OCI-LY7 (cell line): Measurements from ENCODE around the gene TCF12. TPM values are rescaled to one million over a fixed set of nuclear protein-coding genes. Genes with fewer than 3 reads are reported as not detected.

Experiments
- BruUV-seq: library from RNA; stranded (reverse); fragments of 400-500 nt; replicated peaks from 2 replicates; lab custom pipeline; 2021; lab: Mats Ljungman, UMichigan
- CTCF ChIA-PET: fragments of 300-600 bp; sonication (Branson Sonifier 250); formaldehyde crosslinking; loops from one replicate; lab custom pipeline; 2022; ENCODE audit warnings: antibody characterized with exemption; ENCODE audit not compliant: unreplicated experiment; lab: Charles Lee
- POLR2A ChIA-PET: fragments of 300-600 bp; sonication (Branson Sonifier 250); formaldehyde crosslinking; loops from one replicate; lab custom pipeline; 2022; ENCODE audit warnings: antibody characterized with exemption; lab: Charles Lee
- DNase-seq: peaks from one replicate; pipeline ENCODE4 v3.0.0-alpha.2; 2015; ENCODE audit warnings: low spot score
- H2AFZ ChIP-seq: fragments of 200-600 bp; sonication (generic), shearing (Covaris generic); 2 replicates; pipeline ENCODE4 v1.6.1; 2014; ENCODE audit warnings: mild to moderate bottlenecking, antibody characterized with exemption, low read length, moderate library complexity
- H3K27ac ChIP-seq: fragments of 200-600 bp; sonication (generic); 2 replicates; pipeline ENCODE4 v1.5.1; 2014; ENCODE audit warnings: mixed run types, low read depth, mild to moderate bottlenecking, moderate library complexity, low read length, inconsistent platforms; ENCODE audit not compliant: poor library complexity, severe bottlenecking
- H3K36me3 ChIP-seq: fragments of 200-600 bp; sonication (generic); 2 replicates; pipeline ENCODE4 v1.6.1; 2014; ENCODE audit warnings: mild to moderate bottlenecking, antibody characterized with exemption, low read length, moderate library complexity, mixed read lengths; ENCODE audit not compliant: insufficient read depth
- H3K4me1 ChIP-seq: fragments of 200-600 bp; sonication (generic); 2 replicates; pipeline ENCODE4 v1.5.1; 2014; ENCODE audit warnings: mild to moderate bottlenecking, low read length; ENCODE audit not compliant: insufficient read depth, poor library complexity, severe bottlenecking
- H3K4me2 ChIP-seq: fragments of 200-600 bp; sonication (generic); 2 replicates; pipeline ENCODE4 v1.6.1; 2014; ENCODE audit warnings: mild to moderate bottlenecking, low read length
- H3K4me3 ChIP-seq: fragments of 200-600 bp; sonication (generic); 2 replicates; pipeline ENCODE4 v1.5.1; 2014; ENCODE audit warnings: mild to moderate bottlenecking, low read depth, low read length; ENCODE audit not compliant: poor library complexity, severe bottlenecking
- H3K79me2 ChIP-seq: fragments of 200-600 bp; sonication (generic); 2 replicates; pipeline ENCODE4 v1.6.1; 2016; ENCODE audit warnings: low read depth, mild to moderate bottlenecking, low read length, moderate library complexity, mixed read lengths; ENCODE audit not compliant: insufficient read depth
- H3K9me2 ChIP-seq: fragments of 200-600 bp; sonication (generic); 2 replicates; pipeline ENCODE4 v1.6.1; 2016; ENCODE audit warnings: mild to moderate bottlenecking, low read length, mixed read lengths; ENCODE audit not compliant: insufficient read depth
- H3K9me3 ChIP-seq: fragments of 200-600 bp; sonication (generic); 2 replicates; pipeline ENCODE4 v1.6.1; 2014; ENCODE audit warnings: mild to moderate bottlenecking, mixed run types, low read length, mixed read lengths
- H4K20me1 ChIP-seq: fragments of 200-600 bp; sonication (generic); 2 replicates; pipeline ENCODE4 v1.6.1; 2014; ENCODE audit warnings: mild to moderate bottlenecking, antibody characterized with exemption, low read length, moderate library complexity, mixed read lengths; ENCODE audit not compliant: insufficient read depth
- EZH2phosphoT487 ChIP-seq: fragments of 200-600 bp; sonication (generic); IDR thresholded peaks from 2 replicates; pipeline ENCODE4 v1.6.1; 2018; ENCODE audit warnings: low read depth, borderline replicate concordance, mild to moderate bottlenecking, mixed run types, antibody characterized with exemption, low read length, moderate library complexity, mixed read lengths
- intact Hi-C: fragments of 100-400 bp; cut with micrococcal nuclease; formaldehyde crosslinking; loops from one replicate; pipeline ENCODE4 v1.10.0; 2022; ENCODE audit not compliant: unreplicated experiment
- total RNA-seq, 2 experiments: library from RNA; depleted of rRNA in 1 of 2; stranded (reverse); fragments of >200 nt in 1 of 2; shearing (Covaris generic) in 1 of 2; gene quantifications; 2 replicates each; pipeline ENCODE4 v1.2.3, GENCODE V29; 2014 to 2022
- TF ChIP-seq, protein P1 (sequence below): fragments of 200-600 bp; sonication (generic); conservative IDR thresholded peaks from 2 replicates; pipeline ENCODE4 v1.5.1; 2014; ENCODE audit warnings: mild to moderate bottlenecking, antibody characterized with exemption, low read length, moderate library complexity, mixed read lengths

Gene TCF12
- total RNA-seq, 2 experiments from 2014 or later = 51.6 to 139 TPM

DNA sequence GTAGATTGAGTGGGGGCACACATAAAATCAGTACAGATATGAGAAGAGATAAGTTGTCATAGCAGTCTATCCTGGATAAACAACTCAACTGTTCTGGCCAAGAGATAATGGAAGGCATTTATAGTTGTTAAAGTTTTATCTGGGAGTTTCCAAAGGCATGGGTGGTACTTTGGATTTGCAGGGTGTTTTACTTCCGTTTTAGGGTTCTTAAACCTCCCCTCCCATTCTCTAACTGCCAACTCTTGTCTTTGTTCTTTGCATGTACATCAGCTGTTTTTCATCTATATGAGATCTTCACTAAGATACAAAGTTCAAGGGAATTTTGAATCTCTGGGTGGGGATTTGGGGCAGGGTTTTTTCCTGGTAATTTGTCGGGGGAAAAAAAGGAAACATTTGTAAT is 283.1 kb downstream of the TCF12 start:
- H4K20me1 ChIP-seq = no peaks in the 10 kb centered on the region
- no peaks in the 10 kb centered on the region for H3K79me2 ChIP-seq
- TF ChIP-seq, protein P1, sequence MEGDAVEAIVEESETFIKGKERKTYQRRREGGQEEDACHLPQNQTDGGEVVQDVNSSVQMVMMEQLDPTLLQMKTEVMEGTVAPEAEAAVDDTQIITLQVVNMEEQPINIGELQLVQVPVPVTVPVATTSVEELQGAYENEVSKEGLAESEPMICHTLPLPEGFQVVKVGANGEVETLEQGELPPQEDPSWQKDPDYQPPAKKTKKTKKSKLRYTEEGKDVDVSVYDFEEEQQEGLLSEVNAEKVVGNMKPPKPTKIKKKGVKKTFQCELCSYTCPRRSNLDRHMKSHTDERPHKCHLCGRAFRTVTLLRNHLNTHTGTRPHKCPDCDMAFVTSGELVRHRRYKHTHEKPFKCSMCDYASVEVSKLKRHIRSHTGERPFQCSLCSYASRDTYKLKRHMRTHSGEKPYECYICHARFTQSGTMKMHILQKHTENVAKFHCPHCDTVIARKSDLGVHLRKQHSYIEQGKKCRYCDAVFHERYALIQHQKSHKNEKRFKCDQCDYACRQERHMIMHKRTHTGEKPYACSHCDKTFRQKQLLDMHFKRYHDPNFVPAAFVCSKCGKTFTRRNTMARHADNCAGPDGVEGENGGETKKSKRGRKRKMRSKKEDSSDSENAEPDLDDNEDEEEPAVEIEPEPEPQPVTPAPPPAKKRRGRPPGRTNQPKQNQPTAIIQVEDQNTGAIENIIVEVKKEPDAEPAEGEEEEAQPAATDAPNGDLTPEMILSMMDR = no peak
- no peak for TF ChIP-seq EZH2phosphoT487
- no peak overlapping the region for H3K27ac ChIP-seq
- H3K4me2 ChIP-seq = no peak overlapping the region
- DNase-seq = no peak
- no peak overlapping the region for H2AFZ ChIP-seq
- H3K36me3 ChIP-seq = 0 out of 2 replicates have a peak, but pooled peaks cover 7% of the 10 kb centered on the region
- H3K9me2 ChIP-seq = no peaks in the 10 kb centered on the region
- CTCF ChIA-PET = no interaction called here
- H3K4me3 ChIP-seq = no peak overlapping the region
- POLR2A ChIA-PET = no interaction called here
- intact Hi-C loops = no loop called here
- BruUV-seq = no TSS peak
- no peaks in the 10 kb centered on the region for H3K9me3 ChIP-seq
- H3K4me1 ChIP-seq = no peaks in the 10 kb centered on the region

DNA sequence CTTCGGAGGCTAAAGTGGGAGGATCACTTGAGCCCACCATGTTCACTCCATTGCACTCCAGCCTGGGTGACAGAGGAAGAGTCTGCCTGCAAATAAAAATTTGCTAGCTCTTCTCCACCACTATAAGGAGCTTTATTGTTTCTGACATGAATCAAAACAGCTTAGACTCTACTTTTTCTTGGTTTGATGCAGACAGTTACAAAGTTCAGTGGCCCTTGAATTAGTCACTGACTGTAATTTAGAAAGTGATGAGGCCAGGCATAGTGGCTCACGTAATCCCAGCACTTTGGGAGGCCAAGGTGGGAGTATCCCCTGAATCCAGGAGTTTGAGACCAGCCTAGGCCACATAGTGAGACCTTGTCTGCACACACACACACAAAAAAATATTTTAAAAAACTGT is 285.5 kb downstream of the TCF12 start:
- no TSS peak for BruUV-seq

More for the DNA sequence above, 285.5 kb downstream of the TCF12 start:
- Histone ChIP-seq H3K4me3 (no peak overlapping the region), H4K20me1 (no peaks in the 10 kb centered on the region), H3K27ac (no peak overlapping the region), H3K9me2 (no peaks in the 10 kb centered on the region), H3K9me3 (no peaks in the 10 kb centered on the region), H3K36me3 (no peaks in the 10 kb centered on the region), H3K79me2 (no peaks in the 10 kb centered on the region), H2AFZ (no peak overlapping the region), H3K4me2 (no peak overlapping the region), H3K4me1 (peaks cover 4% of the 10 kb centered on the region)
- DNase-seq = no peak
- TF ChIP-seq, protein P1 = no peak
- no peak for TF ChIP-seq EZH2phosphoT487
- CTCF ChIA-PET = no interaction called here
- intact Hi-C loops = no loop called here
- POLR2A ChIA-PET = no interaction called here
